GM12878 (cell line): ENCODE results near the gene SMYD5. TPM values are rescaled to one million over a fixed set of nuclear protein-coding genes. Genes with fewer than 3 reads are reported as not detected.

Source experiments
- ASH2L ChIP-seq: fragments of 300-600, 200-600 bp; sonication (generic); IDR thresholded peaks from 2 replicates; pipeline ENCODE4 v1.6.1; 2017; ENCODE audit warnings: low read depth, mild to moderate bottlenecking, borderline replicate concordance
- BACH1 ChIP-seq: fragments of 450-650 bp; IDR thresholded peaks from 2 replicates; pipeline ENCODE4 v1.6.1; 2017; ENCODE audit warnings: mild to moderate bottlenecking, borderline replicate concordance
- BCLAF1 ChIP-seq: fragments of 450-650 bp; IDR thresholded peaks from 2 replicates; pipeline ENCODE4 v1.6.1; 2017; ENCODE audit warnings: antibody characterized with exemption, mild to moderate bottlenecking, moderate library complexity
- CBX3 ChIP-seq: fragments of 200-600 bp; sonication (generic); IDR thresholded peaks from 2 replicates; pipeline ENCODE4 v1.6.1; 2016; ENCODE audit warnings: low read depth, borderline replicate concordance
- CHD4 ChIP-seq: fragments of 200-600 bp; sonication (generic); IDR thresholded peaks from 2 replicates; pipeline ENCODE4 v1.6.1; 2016; ENCODE audit warnings: mild to moderate bottlenecking
- CREM ChIP-seq: IDR thresholded peaks from 2 replicates; pipeline ENCODE4 v1.6.1; 2014; ENCODE audit warnings: antibody characterized with exemption, low read depth
- CUX1 ChIP-seq: IDR thresholded peaks from 2 replicates; pipeline ENCODE4 v1.6.1; 2012; ENCODE audit warnings: improper control_type of control experiment, low read depth, low read length; ENCODE audit not compliant: insufficient replicate concordance
- FOXM1 ChIP-seq: IDR thresholded peaks from 2 replicates; pipeline ENCODE4 v1.6.1; 2012; ENCODE audit warnings: low read depth, mild to moderate bottlenecking, inconsistent platforms, low read length, moderate library complexity
- KLF5 ChIP-seq: fragments of 450-650 bp; IDR thresholded peaks from 2 replicates; pipeline ENCODE4 v1.6.1; 2014; ENCODE audit warnings: mild to moderate bottlenecking; ENCODE audit not compliant: partially characterized antibody
- PML ChIP-seq: IDR thresholded peaks from 2 replicates; pipeline ENCODE4 v1.6.1; 2012; ENCODE audit warnings: low read length, inconsistent platforms
- RAD51 ChIP-seq: fragments of 450-650 bp; IDR thresholded peaks from 2 replicates; pipeline ENCODE4 v1.6.1; 2016; ENCODE audit warnings: moderate library complexity, mild to moderate bottlenecking, inconsistent platforms
- RELB ChIP-seq: fragments of 450-650 bp; IDR thresholded peaks from 2 replicates; pipeline ENCODE4 v1.6.1; 2017; ENCODE audit warnings: low read depth, mild to moderate bottlenecking, moderate library complexity
- STAT1 ChIP-seq: fragments of 450-650 bp; conservative IDR thresholded peaks from 2 replicates; pipeline ENCODE4 v1.6.1; 2014; ENCODE audit warnings: antibody characterized with exemption, mild to moderate bottlenecking
- USF2 ChIP-seq: IDR thresholded peaks from 2 replicates; pipeline ENCODE4 v1.6.1; 2011; ENCODE audit warnings: low read depth, low read length, improper control_type of control experiment, borderline replicate concordance
- ZBTB4 ChIP-seq: fragments of 450-650 bp; formaldehyde crosslinking; IDR thresholded peaks from 2 replicates; pipeline ENCODE4 v1.4.0; 2022; ENCODE audit warnings: mild to moderate bottlenecking, moderate library complexity
- polyA plus RNA-seq, 11 experiments: library from polyadenylated mRNA; depleted of rRNA in 4 of 11; unstranded in 6 of 11; stranded (reverse) in 5 of 11; fragments of >200 nt; fragmentation: Nextera tagmentation in 4 of 11; fragmentation: Illumina TruSeq in 1 of 11; extraction: Ambion mirVana in 4 of 11; extraction: Trizol in 1 of 11; gene quantifications; 1 replicate in 1 of 11; 2 replicates in 10 of 11; pipeline versions ENCODE4 v1.2.1 to v1.2.3, GENCODE V29; 2011 to 2016; ENCODE audit warnings: inconsistent platforms in 2 of 11, missing spikeins in 2 of 11, low read depth in 1 of 11
- total RNA-seq, 4 experiments: library from RNA; depleted of rRNA in 3 of 4; stranded (reverse); fragments of >200 nt in 3 of 4; fragmentation: Illumina TruSeq in 1 of 4; extraction: Trizol in 1 of 4; gene quantifications; 2 replicates each; pipeline versions ENCODE4 v1.2.1 to v1.2.3, GENCODE V29; 2013 to 2021

The SMYD5 gene
- total and polyA plus RNA-seq, 10 of the 15 experiments (the other 5 are each of a cell fraction or from before 2014, with no cell fraction given), result 6.1 to 35.3 (median 26.4) TPM

- TF ChIP-seq FOXM1, result no peak
- TF ChIP-seq RELB, result no peak
- TF ChIP-seq USF2, result no peak
- TF ChIP-seq ASH2L, result no peak
- TF ChIP-seq RAD51, result no peak
- TF ChIP-seq BCLAF1, result no peak
- TF ChIP-seq CBX3, result no peak
- TF ChIP-seq PML, result no peak
- TF ChIP-seq ZBTB4, result no peak
- no peak for TF ChIP-seq STAT1
- TF ChIP-seq KLF5, result no peak
- no peak for TF ChIP-seq CUX1
- TF ChIP-seq BACH1, result peak; percentile 12; the same call in 1 of the 2 replicates
- no peak for TF ChIP-seq CREM
- TF ChIP-seq CHD4, result no peak
- TF ChIP-seq, all 136 proteins: peak for 11
These were observed 18.5 kb downstream of the SMYD5 start (continued) for GRCh38 chr2:73232403-73233153.
